EH (cell line): ENCODE results near the gene URAD.
"Not testable (repeated sequence)": the region's sequence is repeated elsewhere in the genome, so short reads cannot be mapped to it uniquely, and the experiment has no call there.

ENCODE experiments used
- DNase-seq: peaks from one replicate; pipeline ENCODE4 v3.0.0-alpha.2; 2015; ENCODE audit warnings: low read depth

The URAD gene

GRCh38 chr13:27988520-27988919, at the start of gene URAD:
Gene URAD (minus strand): TSS chr13:27988693. CDS start chr13:27988637, 56 bp downstream.
- no peak for DNase-seq

- peak; percentile 58 for DNase-seq
Observed at GRCh38 chr13:28037399-28037798, 48.9 kb upstream of the URAD start.

DNA sequence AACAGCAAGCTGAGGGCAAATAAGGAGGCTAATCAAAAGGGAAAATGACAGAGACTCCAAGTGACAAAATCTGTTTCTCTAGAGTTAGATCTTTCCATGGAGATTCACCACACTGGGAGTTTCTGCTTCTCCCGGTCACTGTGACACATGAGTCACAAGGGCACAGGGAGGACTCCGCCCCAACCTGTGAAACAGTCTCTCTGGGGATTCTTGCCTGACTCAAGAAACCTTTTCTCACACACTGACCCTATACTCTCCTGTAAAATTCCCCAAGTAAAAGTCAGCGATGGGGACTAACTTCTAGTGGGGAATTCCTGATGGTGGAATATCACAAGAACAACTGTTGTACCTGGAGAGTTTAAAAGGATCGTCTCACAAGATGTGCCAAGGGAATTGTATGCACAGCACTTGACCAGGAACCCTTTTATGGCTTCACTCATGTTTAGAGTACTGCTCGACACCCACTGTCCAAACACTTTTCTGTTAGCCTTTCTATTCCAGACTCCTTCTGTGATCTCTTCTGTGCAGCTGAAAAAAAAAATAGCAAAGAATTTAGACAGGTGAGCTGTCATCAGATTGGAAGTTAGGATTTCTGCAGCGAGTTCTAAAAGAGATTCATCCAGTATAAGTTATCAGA, 46.8 kb upstream of the URAD start:
- peak; percentile 16 for DNase-seq

DNA sequence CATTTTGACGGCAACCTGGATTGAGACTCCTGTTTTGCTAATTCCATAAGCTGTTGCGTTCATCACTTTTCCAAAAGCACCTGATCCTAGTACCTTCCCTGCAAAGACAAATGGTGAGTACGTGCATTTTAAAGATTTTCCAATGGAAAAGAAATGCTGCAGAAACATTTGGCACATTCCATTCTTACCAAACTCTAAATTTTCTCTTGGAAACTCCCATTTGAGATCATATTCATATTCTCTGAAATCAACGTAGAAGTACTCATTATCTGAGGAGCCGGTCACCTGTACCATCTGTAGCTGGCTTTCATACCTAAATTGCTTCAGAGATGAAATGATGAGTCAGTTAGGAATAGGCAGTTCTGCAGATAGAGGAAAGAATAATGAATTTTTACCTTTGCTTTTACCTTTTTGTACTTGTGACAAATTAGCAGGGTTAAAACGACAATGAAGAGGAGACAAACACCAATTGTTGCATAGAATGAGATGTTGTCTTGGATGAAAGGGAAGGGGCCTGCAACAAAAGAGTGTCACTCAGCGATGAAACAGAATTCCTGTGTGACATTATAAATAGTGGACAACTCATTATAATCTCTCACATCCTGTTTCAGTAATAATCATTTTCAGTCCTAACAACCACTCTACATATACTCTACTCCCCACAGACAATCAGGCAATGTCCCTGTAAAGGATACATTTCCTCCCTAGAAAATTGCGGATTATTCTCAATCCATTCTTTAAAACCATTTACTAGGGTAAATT, 45.6 kb upstream of the URAD start:
- no peak for DNase-seq

- not testable (repeated sequence) for DNase-seq
Observed at GRCh38 chr13:28032438-28032837, 43.9 kb upstream of the URAD start.

DNA sequence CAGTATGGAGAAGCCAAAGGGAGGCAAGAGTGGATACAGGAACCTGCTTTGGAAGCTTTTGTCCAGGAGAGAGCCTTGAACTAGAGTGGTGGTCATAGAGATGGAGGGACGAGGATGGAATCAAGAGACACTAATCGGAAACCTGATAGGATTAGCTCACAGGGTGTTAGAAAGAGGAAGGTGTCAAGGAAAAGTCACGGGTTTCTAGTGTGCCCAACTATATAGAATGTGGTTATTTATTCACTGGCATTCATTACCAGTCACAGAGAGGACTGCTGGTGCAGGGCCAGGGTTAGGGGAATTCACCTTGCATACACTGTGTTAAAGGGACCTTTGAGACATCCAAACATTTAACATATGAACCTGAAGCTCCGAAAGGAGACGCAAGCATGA, 43.4 kb upstream of the URAD start:
- DNase-seq, result no peak

- DNase-seq, result no peak
Observed at GRCh38 chr13:28031220-28031895, 42.9 kb upstream of the URAD start.

DNA sequence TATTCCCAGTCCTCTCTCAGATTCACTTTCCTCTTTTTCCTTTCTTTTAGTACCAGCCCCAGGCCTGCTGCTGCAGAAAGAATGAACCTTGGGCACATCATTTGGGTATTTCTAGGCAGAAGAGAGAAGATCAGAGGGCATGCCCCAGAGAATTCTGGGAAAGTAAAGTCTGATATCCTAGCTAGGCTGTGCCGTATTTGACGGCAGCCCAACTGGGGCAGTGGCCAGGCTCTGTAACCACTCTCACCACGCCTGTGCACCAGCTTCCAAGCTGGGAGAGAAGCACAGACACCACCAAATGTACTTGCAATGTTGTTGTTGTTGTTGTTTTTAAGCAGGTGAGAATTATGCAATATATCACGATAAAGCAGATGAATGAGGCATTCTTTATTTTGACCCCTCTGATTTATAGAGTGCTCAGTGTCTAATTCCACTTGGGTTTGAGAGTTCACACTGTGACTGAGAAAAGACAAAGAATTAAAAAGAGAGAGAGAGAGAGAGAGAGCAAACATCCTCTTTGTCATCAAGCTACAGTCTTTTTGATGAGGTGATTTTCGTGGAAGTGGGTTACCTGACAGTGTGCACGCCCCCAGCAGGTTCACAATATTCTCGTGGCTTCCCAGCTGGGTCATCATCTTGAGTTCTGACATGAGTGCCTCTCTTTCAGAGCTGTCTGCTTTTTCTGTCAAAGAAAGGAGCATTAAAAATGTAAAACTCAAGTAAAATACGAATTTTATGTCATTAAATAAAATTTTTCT, 39.3 kb upstream of the URAD start:
- no peak for DNase-seq

GRCh38 chr13:28027071-28027470, 38.6 kb upstream of the URAD start:
- no peak for DNase-seq

DNA sequence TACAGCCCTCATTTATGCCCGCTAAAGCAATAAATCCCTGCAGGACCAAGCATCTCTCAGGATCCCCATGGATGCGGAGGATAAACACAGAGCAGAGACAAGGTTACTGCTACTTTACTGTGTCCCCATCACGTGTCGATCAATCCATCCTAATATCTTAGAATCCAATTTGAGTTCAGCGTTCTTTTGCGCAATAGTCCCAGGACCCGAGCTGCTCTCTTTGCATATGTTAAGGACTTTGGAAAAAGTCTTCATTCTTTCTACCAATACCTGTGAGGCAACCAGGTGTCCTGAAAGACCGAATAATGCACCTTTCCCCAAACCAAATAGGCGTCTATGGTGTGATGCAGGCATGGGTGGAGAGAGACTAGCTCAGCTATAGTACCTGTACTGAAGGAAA, 38.0 kb upstream of the URAD start:
- no peak for DNase-seq

DNA sequence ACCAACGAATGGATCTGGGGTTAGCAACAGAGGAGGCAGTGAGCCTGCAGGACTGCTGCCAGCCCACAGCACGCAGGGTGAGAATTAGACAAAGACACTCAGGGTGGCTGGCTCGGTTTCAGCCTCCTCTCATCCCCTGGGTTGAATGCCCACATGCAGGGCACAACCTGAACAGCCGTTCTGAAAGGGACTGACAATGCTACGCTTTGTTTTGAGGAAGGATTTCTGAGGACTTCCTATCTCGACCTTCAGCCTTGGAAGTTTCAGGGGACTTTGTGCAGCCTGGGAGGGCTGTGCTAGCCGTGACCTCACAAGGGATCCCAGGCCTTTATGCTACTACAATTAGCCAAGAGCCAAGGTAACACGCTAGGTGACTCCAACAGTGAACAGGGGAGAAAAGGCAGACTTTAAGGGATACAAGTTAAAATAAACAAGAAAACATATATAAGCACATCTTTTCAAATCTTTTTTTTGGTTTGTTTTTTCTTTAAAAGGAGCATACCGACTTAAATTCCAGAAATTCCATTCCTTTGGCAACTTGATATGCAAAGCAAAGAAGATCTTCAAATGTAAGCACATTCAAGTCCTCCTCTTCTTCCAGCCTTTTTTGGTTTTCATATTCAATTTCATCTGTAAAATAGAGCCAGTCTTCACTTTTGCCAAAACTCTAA, 34.5 kb upstream of the URAD start:
- peak; percentile 56 for DNase-seq

DNA sequence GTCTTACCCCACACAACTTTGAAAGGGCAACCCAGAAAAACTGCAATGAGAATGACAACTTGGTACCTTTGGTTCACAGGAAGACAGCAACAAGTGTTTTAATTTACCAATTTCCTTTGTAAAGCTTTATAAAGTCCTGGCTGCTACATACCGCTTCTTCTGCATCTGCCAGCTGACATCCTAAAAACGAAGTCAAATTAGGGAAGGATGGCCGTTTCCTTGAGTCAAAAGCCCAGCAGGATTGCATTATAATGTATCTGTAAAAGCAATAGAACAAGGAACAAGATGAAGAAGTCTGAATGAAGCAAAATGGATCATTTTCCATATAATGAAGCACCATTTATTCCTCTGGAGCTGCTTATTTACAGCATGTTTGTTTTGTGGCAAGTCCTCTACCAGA, 25.8 kb upstream of the URAD start:
- no peak for DNase-seq

- no peak for DNase-seq
Observed at GRCh38 chr13:28013482-28013881, 25.0 kb upstream of the URAD start.

DNA sequence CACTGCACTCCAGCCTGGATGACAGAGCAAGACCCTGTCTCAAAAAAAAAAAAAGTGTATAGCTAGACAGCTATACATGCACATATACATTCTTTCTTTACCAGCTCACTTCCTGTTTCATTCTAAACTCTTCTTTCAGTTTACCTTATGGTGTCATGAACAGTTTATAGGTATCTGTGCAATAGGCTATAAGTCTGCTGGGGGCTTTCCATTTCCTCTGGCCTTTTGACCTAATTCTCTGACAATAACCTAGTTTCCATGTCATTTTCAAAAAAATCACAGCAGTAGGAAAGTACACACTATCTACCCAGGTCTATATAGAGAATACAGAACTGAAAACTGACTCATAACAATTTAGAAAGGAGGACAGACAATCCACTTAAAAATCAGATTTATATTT, 24.4 kb upstream of the URAD start:
- DNase-seq, result no peak

DNA sequence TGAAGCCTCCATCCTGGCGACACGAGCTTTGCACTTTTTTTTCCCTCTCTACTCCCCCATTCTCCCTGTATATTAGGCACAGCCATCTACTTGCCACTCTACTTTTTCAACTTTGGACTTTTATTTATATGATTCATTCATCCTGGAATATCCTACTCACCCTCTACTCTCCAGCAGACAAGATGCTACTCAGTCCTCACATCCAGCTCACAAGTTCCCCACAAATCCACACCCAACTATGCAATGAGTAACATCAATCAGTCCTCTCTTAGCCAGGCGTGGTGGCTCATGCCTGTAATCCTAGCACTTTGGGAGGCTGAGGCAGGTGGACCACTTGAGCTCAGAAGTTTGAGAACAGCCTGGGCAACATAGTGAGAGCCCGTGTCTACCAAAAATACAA, 23.9 kb upstream of the URAD start:
- DNase-seq, result peak; percentile 27

GRCh38 chr13:28010046-28010445, 21.6 kb upstream of the URAD start:
- no peak for DNase-seq

- not testable (repeated sequence) for DNase-seq
Observed at GRCh38 chr13:28005016-28005415, 16.5 kb upstream of the URAD start.

DNA sequence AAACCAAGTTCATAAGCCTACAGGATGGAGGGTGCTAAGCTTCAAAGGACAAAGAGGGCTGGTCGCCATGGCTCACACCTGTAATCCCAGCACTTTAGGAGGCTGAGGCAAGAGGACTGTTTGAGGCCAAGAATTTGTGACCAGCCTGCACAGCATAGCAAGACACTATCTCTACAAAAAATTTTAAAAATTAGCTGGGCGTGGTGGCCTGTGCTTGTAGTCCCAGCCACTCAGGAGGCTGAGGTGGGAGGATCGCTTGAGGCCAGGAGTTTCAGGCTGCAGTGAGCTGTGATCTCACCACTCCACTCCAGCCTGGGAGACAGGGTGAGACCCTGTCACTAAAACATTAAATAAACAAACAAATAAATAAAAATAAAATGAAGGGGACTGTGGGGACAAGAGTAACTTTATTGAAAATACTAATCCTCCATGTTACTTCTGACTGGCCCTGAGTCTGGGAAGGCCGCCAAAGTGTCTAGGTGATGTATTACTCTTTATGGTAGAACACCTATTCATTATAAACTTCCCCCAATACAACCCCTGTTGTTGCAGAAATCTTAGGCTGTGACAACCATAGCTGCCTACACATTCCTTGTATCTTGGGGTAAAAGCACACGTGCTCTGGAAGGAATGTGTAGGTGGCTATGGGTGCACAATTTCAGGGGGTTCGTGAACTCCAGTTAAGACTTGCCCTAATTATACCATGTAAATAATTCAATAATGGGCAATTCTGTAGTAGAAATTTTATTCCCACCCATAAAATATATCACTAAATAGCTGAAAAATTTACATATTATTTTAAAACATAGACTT, 14.6 kb upstream of the URAD start:
- DNase-seq, result no peak

DNA sequence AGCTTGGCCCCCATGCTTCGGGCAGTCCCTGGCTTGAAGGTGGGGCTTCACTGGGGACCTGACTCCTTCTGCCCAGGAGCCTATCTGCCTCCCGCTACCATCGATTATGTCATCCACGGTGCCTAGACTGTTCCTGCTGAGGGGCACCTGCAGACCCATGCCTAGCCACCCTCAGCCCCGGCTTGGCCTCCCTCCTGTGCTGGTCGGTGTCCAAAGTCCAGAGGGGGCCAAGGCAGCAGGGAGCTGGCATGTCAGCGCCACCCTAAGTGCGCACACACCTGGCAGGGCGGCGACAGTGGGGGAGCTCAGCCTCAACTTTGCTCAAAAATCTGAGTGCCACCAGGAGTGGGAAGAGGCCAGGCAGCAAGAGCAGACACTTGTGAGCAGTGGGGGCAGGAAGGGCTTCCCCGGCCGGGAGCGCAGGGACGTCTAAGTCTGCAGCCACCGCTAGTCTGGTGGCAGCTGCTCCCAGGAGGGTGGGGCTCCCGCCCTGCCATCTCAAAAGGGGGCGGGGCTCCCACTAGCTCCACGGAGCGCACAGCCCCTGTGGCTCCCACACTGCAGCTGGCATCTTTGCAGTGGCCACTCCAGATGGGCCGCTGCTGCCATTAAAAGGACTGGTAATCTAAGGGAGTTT, 13.5 kb upstream of the URAD start:
- DNase-seq, result no peak

DNA sequence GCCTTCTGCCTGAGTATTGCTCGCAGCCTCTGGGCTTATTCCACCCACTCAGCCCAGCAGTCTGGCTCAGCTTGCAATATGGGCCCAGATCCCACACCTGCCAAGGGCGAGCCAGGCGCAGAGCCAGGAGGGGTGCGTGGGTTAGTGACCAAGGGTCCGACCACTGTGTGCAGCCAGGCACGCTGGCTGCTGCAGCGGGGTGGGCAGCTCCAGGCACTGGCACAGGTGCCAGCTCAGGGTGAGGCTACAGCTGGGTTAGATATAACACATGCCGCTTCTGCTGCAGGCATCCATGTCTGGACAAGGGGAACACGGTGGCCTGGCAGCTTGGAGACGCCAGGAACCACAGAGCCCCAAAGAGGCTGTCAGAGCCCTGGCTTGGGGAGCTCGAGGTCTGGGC, 12.6 kb upstream of the URAD start:
- DNase-seq, result no peak

DNA sequence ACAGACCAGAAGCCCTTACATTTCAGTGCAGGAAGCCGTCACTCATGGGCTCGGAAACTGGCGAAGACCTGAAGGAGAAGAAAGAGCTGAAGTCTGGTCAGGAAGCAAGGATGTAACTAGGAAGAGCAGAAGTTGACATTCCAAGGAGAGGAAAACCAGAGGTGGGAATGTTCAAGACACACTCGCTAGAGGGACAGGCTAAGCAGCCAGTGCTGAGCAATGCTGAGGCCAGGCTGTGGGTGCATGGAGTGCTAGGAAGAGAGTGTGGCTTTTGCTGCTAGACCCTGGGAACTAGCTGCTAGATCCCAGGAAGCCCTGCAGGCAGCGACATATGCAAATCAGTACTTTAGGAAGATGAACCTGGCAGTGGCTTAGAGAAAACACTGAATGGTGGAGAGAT, 12.1 kb upstream of the URAD start:
- no peak for DNase-seq
